Measurements from ENCODE around the gene RBCK1.

GRCh38 chr20:361561-361960, 46.5 kb upstream of the RBCK1 start:
- TF ChIP-seq EZH2 (IDR thresholded peaks at IDR 0.05), result no peak
- no peak for TF ChIP-seq POLR2AphosphoS5 (IDR thresholded peaks at IDR 0.05; ENCODE audit: borderline replicate concordance, low read depth, low read length)
- no peak for TF ChIP-seq FOXP2 (optimal IDR thresholded peaks at IDR 0.05; ENCODE audit: control extremely low read depth, extremely low read length, insufficient read depth)

Data from SK-N-MC (cell line).